ENCODE results near the gene FXYD5. TPM values are rescaled to one million over a fixed set of nuclear protein-coding genes. Genes with fewer than 3 reads are reported as not detected.

Gene FXYD5
- total RNA-seq, 1 experiment from 2014 or later, result 100 TPM

DNA sequence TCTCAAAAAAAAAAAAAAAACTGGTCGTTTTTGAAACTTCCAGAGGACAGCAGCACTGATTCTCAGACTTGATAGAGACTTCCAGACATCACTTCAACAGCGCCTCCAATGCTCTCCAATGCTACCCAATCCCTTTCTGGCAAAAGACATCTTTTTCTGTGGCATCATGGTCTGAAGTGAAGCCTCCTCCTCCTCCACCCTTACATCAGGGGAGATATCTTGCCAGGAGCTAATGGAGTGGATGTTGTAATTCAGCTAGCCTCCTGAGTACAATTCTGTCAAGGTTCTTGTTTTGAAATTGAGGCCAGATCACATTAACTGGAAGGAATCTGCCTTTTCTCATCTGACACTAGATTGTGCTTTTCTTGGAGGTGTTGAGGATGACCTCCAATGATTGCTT, 24.2 kb downstream of the FXYD5 start:
- H3K79me2 ChIP-seq (ENCODE audit: insufficient read depth, low read length), result no peaks in the 10 kb centered on the region
- no peak overlapping the region for H3K9ac ChIP-seq (ENCODE audit: extremely low read depth, insufficient read length, low read length)
- peaks cover 8% of the 10 kb centered on the region for H3K27me3 Mint-ChIP-seq (ENCODE audit: low read depth)
- no peak overlapping the region for H3K23ac ChIP-seq (ENCODE audit: insufficient read length, low read depth, low read length)
- H3K36me3 Mint-ChIP-seq (ENCODE audit: insufficient read depth in 1 of 3, low read depth in 3 of 3), result peaks cover 0 to 5% (median 3%) of the 10 kb centered on the region in 3 experiments; a peak in 3 of 7 replicates
- no peak overlapping the region for H2AFZ ChIP-seq (ENCODE audit: low read length)
- no peak overlapping the region for H2AK5ac ChIP-seq (ENCODE audit: insufficient read length, low read length)
- no peaks in the 10 kb centered on the region; the same call in 1 of the 2 replicates for H3K27me3 ChIP-seq (ENCODE audit: insufficient read depth, low read length)
- no peak overlapping the region for H4K8ac ChIP-seq (replicated peaks; ENCODE audit: insufficient read length, low read depth, low read length)
- H3K4me3 Mint-ChIP-seq, result no peak overlapping the region
- no peaks in the 10 kb centered on the region for H3K4me1 ChIP-seq (ENCODE audit: insufficient read depth, low read length)
- no peak overlapping the region for H2BK20ac ChIP-seq (ENCODE audit: low read depth, low read length, poor library complexity, severe bottlenecking)
- no peak overlapping the region for H3T11ph ChIP-seq (ENCODE audit: low read length)
- TF ChIP-seq, protein P1, sequence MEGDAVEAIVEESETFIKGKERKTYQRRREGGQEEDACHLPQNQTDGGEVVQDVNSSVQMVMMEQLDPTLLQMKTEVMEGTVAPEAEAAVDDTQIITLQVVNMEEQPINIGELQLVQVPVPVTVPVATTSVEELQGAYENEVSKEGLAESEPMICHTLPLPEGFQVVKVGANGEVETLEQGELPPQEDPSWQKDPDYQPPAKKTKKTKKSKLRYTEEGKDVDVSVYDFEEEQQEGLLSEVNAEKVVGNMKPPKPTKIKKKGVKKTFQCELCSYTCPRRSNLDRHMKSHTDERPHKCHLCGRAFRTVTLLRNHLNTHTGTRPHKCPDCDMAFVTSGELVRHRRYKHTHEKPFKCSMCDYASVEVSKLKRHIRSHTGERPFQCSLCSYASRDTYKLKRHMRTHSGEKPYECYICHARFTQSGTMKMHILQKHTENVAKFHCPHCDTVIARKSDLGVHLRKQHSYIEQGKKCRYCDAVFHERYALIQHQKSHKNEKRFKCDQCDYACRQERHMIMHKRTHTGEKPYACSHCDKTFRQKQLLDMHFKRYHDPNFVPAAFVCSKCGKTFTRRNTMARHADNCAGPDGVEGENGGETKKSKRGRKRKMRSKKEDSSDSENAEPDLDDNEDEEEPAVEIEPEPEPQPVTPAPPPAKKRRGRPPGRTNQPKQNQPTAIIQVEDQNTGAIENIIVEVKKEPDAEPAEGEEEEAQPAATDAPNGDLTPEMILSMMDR (conservative IDR thresholded peaks at IDR 0.05), result no peak
- H3K27ac ChIP-seq (ENCODE audit: insufficient read length, low read depth, low read length), result no peak overlapping the region
- no peaks in the 10 kb centered on the region for H3K79me1 ChIP-seq (ENCODE audit: insufficient read depth, low read depth, low read length, poor library complexity, severe bottlenecking)
- no peaks in the 10 kb centered on the region for H3K9me3 ChIP-seq (ENCODE audit: control insufficient read depth, low read depth, low read length)
- H3K4me2 ChIP-seq (ENCODE audit: insufficient read depth, insufficient read length, low read length), result no peak overlapping the region
- peak; percentile 7 for DNase-seq
- no CpG with 5 or more reads among the region's 2 CpGs for WGBS (ENCODE audit: extremely low coverage, insufficient read length, low lambda C conversion rate)
- H3K14ac ChIP-seq (ENCODE audit: insufficient read depth, low read length), result no peak overlapping the region
- H3K4ac ChIP-seq (ENCODE audit: low read depth, low read length), result no peak overlapping the region
- H2BK15ac ChIP-seq (ENCODE audit: low read depth, low read length), result no peak overlapping the region
- no peak overlapping the region for H2BK12ac ChIP-seq (ENCODE audit: insufficient read length, low read depth, low read length)
- H3K18ac ChIP-seq (ENCODE audit: insufficient read length, low read depth, low read length), result no peak overlapping the region
- H3K9me3 Mint-ChIP-seq, result peaks cover 8 to 9% of the 10 kb centered on the region in 2 experiments
- no peak overlapping the region for H2BK5ac ChIP-seq (ENCODE audit: insufficient read length, low read length)
- no peak overlapping the region; a peak in 1 of 7 replicates for H3K27ac Mint-ChIP-seq
- no peaks in the 10 kb centered on the region for H3K23me2 ChIP-seq (ENCODE audit: insufficient read length, low read depth, low read length, poor library complexity, severe bottlenecking)
- H4K5ac ChIP-seq (ENCODE audit: insufficient read length, low read depth, low read length), result no peak overlapping the region
- H2BK120ac ChIP-seq (ENCODE audit: low read depth, low read length, poor library complexity, severe bottlenecking), result no peak overlapping the region
- no peak overlapping the region for H4K91ac ChIP-seq (ENCODE audit: insufficient read length, low read depth, low read length)
- no peak overlapping the region for H3K56ac ChIP-seq (ENCODE audit: insufficient read length, low read depth, low read length)
- H3K4me1 Mint-ChIP-seq, result peaks cover 6 to 8% of the 10 kb centered on the region in 2 experiments
- no peaks in the 10 kb centered on the region for H4K20me1 ChIP-seq (ENCODE audit: control insufficient read depth, insufficient read depth, insufficient read length)
